ENCODE data around the gene SAP30L.

Gene SAP30L

GRCh38 chr5:154422298-154422697 is 23.5 kb upstream of the SAP30L start:
- WGBS (ENCODE audit: extremely low coverage, insufficient coverage, low lambda C conversion rate) = no CpG with 5 or more reads among the region's 2 CpGs
- Histone ChIP-seq H4K8ac (ENCODE audit: low read depth, low read length) (no peak overlapping the region), H3K27ac (ENCODE audit: low read depth, low read length) (no peak overlapping the region), H2BK120ac (ENCODE audit: low read depth, low read length) (no peak overlapping the region), H3K27me3 (ENCODE audit: insufficient read depth, low read length, poor library complexity) (no peaks in the 10 kb centered on the region), H3K56ac (ENCODE audit: low read length) (no peak overlapping the region), H3K4me1 (ENCODE audit: control insufficient read depth, low read depth, low read length) (no peaks in the 10 kb centered on the region), H3K9ac (ENCODE audit: low read length) (no peak overlapping the region), H3K36me3 (ENCODE audit: control insufficient read depth, insufficient read depth, low read length) (no peaks in the 10 kb centered on the region), H3K4me2 (ENCODE audit: low read length) (no peak overlapping the region), H2BK5ac (ENCODE audit: low read length) (no peak overlapping the region), H2AK5ac (ENCODE audit: low read length) (no peak overlapping the region), H3K23ac (ENCODE audit: low read length) (no peak overlapping the region), H4K5ac (ENCODE audit: low read length) (no peak overlapping the region), H2BK15ac (replicated peaks; ENCODE audit: low read depth) (no peak overlapping the region), H3K4ac (ENCODE audit: low read depth, low read length) (no peak overlapping the region), H3K79me2 (ENCODE audit: control insufficient read depth, insufficient read depth, low read length) (no peaks in the 10 kb centered on the region), H3K79me1 (ENCODE audit: low read length) (no peaks in the 10 kb centered on the region), H3K18ac (ENCODE audit: low read length) (no peak overlapping the region), H3K4me3 (ENCODE audit: low read length) (no peak overlapping the region)
- DNase-seq = no peak

- Histone ChIP-seq H3K27me3 (ENCODE audit: insufficient read depth, low read length, poor library complexity) (no peaks in the 10 kb centered on the region), H3K18ac (ENCODE audit: low read length) (no peak overlapping the region), H3K56ac (ENCODE audit: low read length) (no peak overlapping the region), H2BK15ac (replicated peaks; ENCODE audit: low read depth) (no peak overlapping the region), H3K9ac (ENCODE audit: low read length) (no peak overlapping the region), H3K36me3 (ENCODE audit: control insufficient read depth, insufficient read depth, low read length) (no peaks in the 10 kb centered on the region), H3K23ac (ENCODE audit: low read length) (no peak overlapping the region), H3K4me1 (ENCODE audit: control insufficient read depth, low read depth, low read length) (no peaks in the 10 kb centered on the region), H2BK120ac (ENCODE audit: low read depth, low read length) (no peak overlapping the region), H3K4ac (ENCODE audit: low read depth, low read length) (no peak overlapping the region), H3K79me2 (ENCODE audit: control insufficient read depth, insufficient read depth, low read length) (no peaks in the 10 kb centered on the region), H4K5ac (ENCODE audit: low read length) (no peak overlapping the region), H2BK5ac (ENCODE audit: low read length) (no peak overlapping the region), H3K4me2 (ENCODE audit: low read length) (no peak overlapping the region), H3K27ac (ENCODE audit: low read depth, low read length) (no peak overlapping the region), H2AK5ac (ENCODE audit: low read length) (no peak overlapping the region), H3K4me3 (ENCODE audit: low read length) (no peak overlapping the region), H4K8ac (ENCODE audit: low read depth, low read length) (no peak overlapping the region), H3K79me1 (ENCODE audit: low read length) (no peaks in the 10 kb centered on the region)
- no peak for DNase-seq
- no CpG with 5 or more reads among the region's 3 CpGs for WGBS (ENCODE audit: extremely low coverage, insufficient coverage, low lambda C conversion rate)
Observed at GRCh38 chr5:154428208-154428607, 17.6 kb upstream of the SAP30L start.

- H3K9ac ChIP-seq (ENCODE audit: low read length) = no peak overlapping the region
- no peak overlapping the region for H2AK5ac ChIP-seq (ENCODE audit: low read length)
- no peak overlapping the region for H4K5ac ChIP-seq (ENCODE audit: low read length)
- WGBS (ENCODE audit: extremely low coverage, insufficient coverage, low lambda C conversion rate) = no CpG with 5 or more reads among the region's 1 CpG
- H3K79me1 ChIP-seq (ENCODE audit: low read length) = no peaks in the 10 kb centered on the region
- H4K8ac ChIP-seq (ENCODE audit: low read depth, low read length) = no peak overlapping the region
- no peaks in the 10 kb centered on the region for H3K4me1 ChIP-seq (ENCODE audit: control insufficient read depth, low read depth, low read length)
- no peaks in the 10 kb centered on the region for H3K27me3 ChIP-seq (ENCODE audit: insufficient read depth, low read length, poor library complexity)
- no peak overlapping the region for H2BK5ac ChIP-seq (ENCODE audit: low read length)
- H2BK15ac ChIP-seq (replicated peaks; ENCODE audit: low read depth) = no peak overlapping the region
- no peak overlapping the region for H3K4me3 ChIP-seq (ENCODE audit: low read length)
- no peak for DNase-seq
- H3K23ac ChIP-seq (ENCODE audit: low read length) = no peak overlapping the region
- no peak overlapping the region for H3K27ac ChIP-seq (ENCODE audit: low read depth, low read length)
- no peak overlapping the region for H3K4me2 ChIP-seq (ENCODE audit: low read length)
- H3K79me2 ChIP-seq (ENCODE audit: control insufficient read depth, insufficient read depth, low read length) = no peaks in the 10 kb centered on the region
- H3K36me3 ChIP-seq (ENCODE audit: control insufficient read depth, insufficient read depth, low read length) = no peaks in the 10 kb centered on the region
- H3K4ac ChIP-seq (ENCODE audit: low read depth, low read length) = no peak overlapping the region
- no peak overlapping the region for H2BK120ac ChIP-seq (ENCODE audit: low read depth, low read length)
- H3K18ac ChIP-seq (ENCODE audit: low read length) = no peak overlapping the region
- H3K56ac ChIP-seq (ENCODE audit: low read length) = no peak overlapping the region
Observed at GRCh38 chr5:154429341-154429740, 16.5 kb upstream of the SAP30L start.

DNA sequence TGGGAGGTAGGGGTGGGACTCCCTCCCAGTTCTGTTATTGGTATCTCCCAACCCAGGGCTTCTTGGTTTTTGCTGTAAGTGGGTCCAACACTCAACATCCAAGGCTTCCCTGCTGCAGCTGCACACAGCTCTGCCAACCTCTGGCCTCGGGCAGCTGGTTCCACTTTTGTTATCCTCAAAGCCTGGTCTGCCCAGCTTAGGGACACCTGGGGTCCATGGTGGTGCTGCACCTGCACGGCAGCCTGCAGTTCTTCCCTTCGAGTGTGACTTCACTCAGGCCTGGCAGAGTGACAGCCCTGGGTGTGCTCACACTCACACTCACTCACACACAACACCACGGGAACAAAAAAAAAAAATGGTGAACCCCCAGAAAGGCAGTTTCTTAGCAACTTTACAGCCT is 15.3 kb upstream of the SAP30L start:
- Histone ChIP-seq H3K18ac (ENCODE audit: low read length) (no peak overlapping the region), H3K36me3 (ENCODE audit: control insufficient read depth, insufficient read depth, low read length) (no peaks in the 10 kb centered on the region), H3K23ac (ENCODE audit: low read length) (no peak overlapping the region), H2BK15ac (replicated peaks; ENCODE audit: low read depth) (no peak overlapping the region), H4K5ac (ENCODE audit: low read length) (no peak overlapping the region), H3K4ac (ENCODE audit: low read depth, low read length) (no peak overlapping the region), H3K9ac (ENCODE audit: low read length) (no peak overlapping the region), H2AK5ac (ENCODE audit: low read length) (no peak overlapping the region), H3K79me1 (ENCODE audit: low read length) (no peaks in the 10 kb centered on the region), H3K27ac (ENCODE audit: low read depth, low read length) (no peak overlapping the region), H2BK120ac (ENCODE audit: low read depth, low read length) (no peak overlapping the region), H3K4me1 (ENCODE audit: control insufficient read depth, low read depth, low read length) (no peaks in the 10 kb centered on the region), H3K27me3 (ENCODE audit: insufficient read depth, low read length, poor library complexity) (no peaks in the 10 kb centered on the region), H3K4me3 (ENCODE audit: low read length) (no peak overlapping the region), H3K56ac (ENCODE audit: low read length) (no peak overlapping the region), H3K4me2 (ENCODE audit: low read length) (no peak overlapping the region), H3K79me2 (ENCODE audit: control insufficient read depth, insufficient read depth, low read length) (no peaks in the 10 kb centered on the region), H2BK5ac (ENCODE audit: low read length) (no peak overlapping the region), H4K8ac (ENCODE audit: low read depth, low read length) (no peak overlapping the region)
- no peak for DNase-seq
- no CpG with 5 or more reads among the region's 4 CpGs for WGBS (ENCODE audit: extremely low coverage, insufficient coverage, low lambda C conversion rate)

DNA sequence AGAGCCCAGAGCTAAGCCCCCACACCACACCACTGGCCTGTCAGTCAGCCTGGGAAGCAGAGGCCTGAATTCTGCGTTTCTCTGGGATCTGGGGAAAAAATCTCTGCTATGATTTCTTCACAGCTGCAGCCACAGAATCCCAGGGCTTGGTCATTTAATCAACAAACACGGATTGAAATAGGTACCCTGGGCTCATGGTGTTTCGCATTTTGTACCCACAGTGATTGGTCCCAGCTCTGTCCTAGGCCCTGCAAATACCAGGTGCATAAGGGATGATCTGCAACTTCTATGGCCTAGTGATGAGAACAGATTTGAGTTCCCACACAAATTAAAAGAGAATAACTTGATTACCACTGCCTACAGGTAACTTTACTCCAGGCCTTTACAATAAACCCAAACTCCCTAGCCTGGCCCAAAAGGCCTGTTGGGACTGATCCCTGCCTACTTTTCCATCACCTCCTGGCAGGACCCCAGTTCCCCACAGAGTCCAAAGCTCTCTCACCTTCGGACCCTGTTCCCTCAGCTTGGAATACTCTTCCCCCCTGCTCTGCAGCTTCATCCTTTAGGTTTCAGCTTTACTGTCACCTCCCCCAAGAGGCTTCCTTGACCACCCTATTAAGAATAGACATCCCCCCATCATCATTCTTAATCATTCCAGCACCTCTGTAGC is 14.7 kb upstream of the SAP30L start:
- DNase-seq = no peak
- WGBS (ENCODE audit: extremely low coverage, insufficient coverage, low lambda C conversion rate) = no CpG with 5 or more reads among the region's 4 CpGs
- no peak overlapping the region for H2AK5ac ChIP-seq (ENCODE audit: low read length)

GRCh38 chr5:154435226-154435625 is 10.6 kb upstream of the SAP30L start:
- no peaks in the 10 kb centered on the region for H3K27me3 ChIP-seq (ENCODE audit: insufficient read depth, low read length, poor library complexity)
- no peak overlapping the region for H3K4ac ChIP-seq (ENCODE audit: low read depth, low read length)
- no peak overlapping the region for H2BK5ac ChIP-seq (ENCODE audit: low read length)
- no peak overlapping the region for H3K18ac ChIP-seq (ENCODE audit: low read length)
- no peak overlapping the region for H3K4me3 ChIP-seq (ENCODE audit: low read length)
- H3K23ac ChIP-seq (ENCODE audit: low read length) = no peak overlapping the region
- no peak for DNase-seq
- H2BK120ac ChIP-seq (ENCODE audit: low read depth, low read length) = no peak overlapping the region
- H3K79me1 ChIP-seq (ENCODE audit: low read length) = no peaks in the 10 kb centered on the region
- H3K79me2 ChIP-seq (ENCODE audit: control insufficient read depth, insufficient read depth, low read length) = no peaks in the 10 kb centered on the region
- no peak overlapping the region for H4K5ac ChIP-seq (ENCODE audit: low read length)
- H2BK15ac ChIP-seq (replicated peaks; ENCODE audit: low read depth) = no peak overlapping the region
- no peak overlapping the region for H2AK5ac ChIP-seq (ENCODE audit: low read length)
- H3K4me1 ChIP-seq (ENCODE audit: control insufficient read depth, low read depth, low read length) = no peaks in the 10 kb centered on the region
- no peak overlapping the region for H3K4me2 ChIP-seq (ENCODE audit: low read length)
- H3K9ac ChIP-seq (ENCODE audit: low read length) = no peak overlapping the region
- H3K27ac ChIP-seq (ENCODE audit: low read depth, low read length) = no peak overlapping the region
- peaks cover 2% of the 10 kb centered on the region for H3K36me3 ChIP-seq (ENCODE audit: control insufficient read depth, insufficient read depth, low read length)
- H3K56ac ChIP-seq (ENCODE audit: low read length) = no peak overlapping the region
- no peak overlapping the region for H4K8ac ChIP-seq (ENCODE audit: low read depth, low read length)
- no CpG with 5 or more reads among the region's 3 CpGs for WGBS (ENCODE audit: extremely low coverage, insufficient coverage, low lambda C conversion rate)

More for the DNA sequence above, 14.7 kb upstream of the SAP30L start:
- H3K4me3 ChIP-seq (ENCODE audit: low read length) = no peak overlapping the region
- H3K4ac ChIP-seq (ENCODE audit: low read depth, low read length) = no peak overlapping the region
- no peak overlapping the region for H3K56ac ChIP-seq (ENCODE audit: low read length)
- H3K18ac ChIP-seq (ENCODE audit: low read length) = no peak overlapping the region
- H3K9ac ChIP-seq (ENCODE audit: low read length) = no peak overlapping the region
- no peak overlapping the region for H4K8ac ChIP-seq (ENCODE audit: low read depth, low read length)
- H3K27ac ChIP-seq (ENCODE audit: low read depth, low read length) = no peak overlapping the region
- no peak overlapping the region for H2BK120ac ChIP-seq (ENCODE audit: low read depth, low read length)
- H3K27me3 ChIP-seq (ENCODE audit: insufficient read depth, low read length, poor library complexity) = no peaks in the 10 kb centered on the region
- no peak overlapping the region for H4K5ac ChIP-seq (ENCODE audit: low read length)
- H2BK5ac ChIP-seq (ENCODE audit: low read length) = no peak overlapping the region
- H3K79me2 ChIP-seq (ENCODE audit: control insufficient read depth, insufficient read depth, low read length) = no peaks in the 10 kb centered on the region
- no peaks in the 10 kb centered on the region for H3K4me1 ChIP-seq (ENCODE audit: control insufficient read depth, low read depth, low read length)
- no peak overlapping the region for H2BK15ac ChIP-seq (replicated peaks; ENCODE audit: low read depth)
- H3K36me3 ChIP-seq (ENCODE audit: control insufficient read depth, insufficient read depth, low read length) = no peaks in the 10 kb centered on the region
- no peak overlapping the region for H3K23ac ChIP-seq (ENCODE audit: low read length)
- no peak overlapping the region for H3K4me2 ChIP-seq (ENCODE audit: low read length)
- H3K79me1 ChIP-seq (ENCODE audit: low read length) = no peaks in the 10 kb centered on the region
